T-helper 17 cell (primary cell): ENCODE results near the gene TM6SF1. TPM values are rescaled to one million over a fixed set of nuclear protein-coding genes. Genes with fewer than 3 reads are reported as not detected.

Source experiments
- ATAC-seq: fragments of 150-1000 bp; cut with Tn5 transposase; 2 replicates; pipeline ENCODE4 v1.10.0; 2021; ENCODE audit warnings: mild to moderate bottlenecking, moderate library complexity
- DNase-seq, 3 donors: peaks; one replicate each; pipeline versions ENCODE4 v3.0.0 to v3.0.0-alpha.2; 2020 to 2021
- H3K9me3 ChIP-seq: one replicate; pipeline ENCODE4 v1.7.0; 2013; ENCODE audit warnings: low read length, mild to moderate bottlenecking; ENCODE audit not compliant: control insufficient read depth, poor library complexity, severe bottlenecking
- H3K27ac Mint-ChIP-seq: one replicate; pipeline ENCODE4 v1.8.0; 2022; ENCODE audit warnings: mild to moderate bottlenecking, moderate library complexity, mixed read lengths
- H3K27me3 Mint-ChIP-seq: one replicate; pipeline ENCODE4 v1.8.0; 2022; ENCODE audit warnings: mixed read lengths
- H3K36me3 Mint-ChIP-seq: one replicate; pipeline ENCODE4 v1.8.0; 2022; ENCODE audit warnings: low read depth, mixed read lengths
- H3K4me1 Mint-ChIP-seq: one replicate; pipeline ENCODE4 v1.8.0; 2022; ENCODE audit warnings: mild to moderate bottlenecking, mixed read lengths
- H3K4me3 Mint-ChIP-seq: one replicate; pipeline ENCODE4 v1.8.0; 2022; ENCODE audit warnings: mild to moderate bottlenecking, moderate library complexity, mixed read lengths
- total RNA-seq, 4 donors: library from RNA in 2 of 4; stranded (reverse) in 2 of 4; gene quantifications; one replicate each; pipeline ENCODE4 v1.2.3 and lab custom pipeline; 2022 to 2026

The TM6SF1 gene
- total RNA-seq, 2 donors from 2014 or later: 0.85 to 4.3 TPM

- ATAC-seq (no peak), DNase-seq (no peak)
- Mint-ChIP-seq H3K4me1 (peaks cover 7% of the 10 kb centered on the region), H3K36me3 (no peaks in the 10 kb centered on the region), H3K27ac (no peak overlapping the region), H3K4me3 (no peak overlapping the region), H3K27me3 (no peaks in the 10 kb centered on the region)
- H3K9me3 ChIP-seq: no peaks in the 10 kb centered on the region
These were observed 70.9 kb downstream of the TM6SF1 start for GRCh38 chr15:83178390-83178789.

DNA sequence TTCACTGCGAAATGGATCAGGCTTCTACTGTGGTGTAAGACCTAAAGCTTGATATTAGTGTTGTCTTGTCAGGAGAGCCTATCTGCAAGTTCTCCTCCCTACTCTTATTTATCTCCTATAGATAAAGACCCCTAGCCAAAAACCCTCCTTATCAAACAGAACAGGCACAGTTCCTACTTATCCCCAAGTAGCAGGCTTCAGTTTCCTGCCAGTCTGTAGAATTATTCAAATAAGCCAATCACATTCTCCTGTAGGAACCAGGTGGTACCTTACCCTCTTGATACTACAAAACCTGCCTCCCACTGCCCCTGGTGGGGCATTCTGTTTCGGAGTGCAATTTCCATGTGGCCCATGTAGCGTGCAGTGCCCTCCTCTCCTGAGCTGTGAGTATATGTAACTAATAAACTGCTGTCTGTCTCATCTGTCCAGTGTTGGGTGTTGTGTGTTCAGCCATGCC is 71.5 kb downstream of the TM6SF1 start:
- Mint-ChIP-seq H3K27me3 (no peaks in the 10 kb centered on the region), H3K4me3 (no peak overlapping the region), H3K36me3 (no peaks in the 10 kb centered on the region), H3K4me1 (peaks cover 7% of the 10 kb centered on the region), H3K27ac (no peak overlapping the region)
- ATAC-seq (no peak), DNase-seq (no peak)
- no peaks in the 10 kb centered on the region for H3K9me3 ChIP-seq

GRCh38 chr15:83185561-83185960 is 78.1 kb downstream of the TM6SF1 start:
- H3K4me3 Mint-ChIP-seq: no peak overlapping the region
- no peaks in the 10 kb centered on the region for H3K4me1 Mint-ChIP-seq
- no peak overlapping the region for H3K27ac Mint-ChIP-seq
- no peaks in the 10 kb centered on the region for H3K36me3 Mint-ChIP-seq
- no peaks in the 10 kb centered on the region for H3K9me3 ChIP-seq
- no peak for DNase-seq
- ATAC-seq: no peak
- H3K27me3 Mint-ChIP-seq: no peaks in the 10 kb centered on the region

Other genes starting within 250 kb of the TM6SF1 start
- 1 to 10 TPM; 2.3 to 5.8 TPM for gene HOMER2, start 154.9 kb upstream of the TM6SF1 start, total RNA-seq
- 10 to 100 TPM; 16.4 to 24.2 TPM for gene RAMAC, start 121.4 kb upstream of the TM6SF1 start, total RNA-seq
- gene C15orf40, start 96.0 kb upstream of the TM6SF1 start, total RNA-seq: 10 to 100 TPM; 12.9 to 13.9 TPM
- gene BTBD1, start 40.4 kb upstream of the TM6SF1 start, total RNA-seq: 10 to 100 TPM; 37.6 to 45.3 TPM
- gene HDGFL3, start 100.2 kb downstream of the TM6SF1 start, total RNA-seq: 10 to 100 TPM in 1 of 2 donors, 1 to 10 TPM in 1; 4.4 to 26.4 TPM
- not detected for gene BNC1, start 177.0 kb downstream of the TM6SF1 start, total RNA-seq